Heart right ventricle (tissue), 16 donors: ENCODE measurements around the gene GDPD5. TPM values are rescaled to one million over a fixed set of nuclear protein-coding genes. Genes with fewer than 3 reads are reported as not detected.
A peak's percentile ranks its signal among the peaks of the same experiment; 100 is the strongest.

Experiments
- ATAC-seq, 8 donors: fragments of 200-7000 bp; cut with Tn5 transposase; one replicate each; pipeline ENCODE4 v1.9.1; 2020; ENCODE audit warnings: mild to moderate bottlenecking in 8 of 8, moderate library complexity in 8 of 8, moderate number of reproducible peaks in 1 of 8
- DNase-seq, 2 donors: peaks; one replicate each; pipeline ENCODE4 v3.0.0-alpha.2; 2020
- H3K27ac ChIP-seq, 10 donors: fragments of 200-600 bp; sonication (generic) in 2 of 10; one replicate each; pipeline versions ENCODE4 v1.5.0 to v1.8.0; 2020 to 2022; ENCODE audit warnings: mild to moderate bottlenecking in 3 of 10
- H3K27me3 ChIP-seq, 7 donors: fragments of 200-600 bp; one replicate each; pipeline ENCODE4 v1.8.0; 2021 to 2022; ENCODE audit warnings: mild to moderate bottlenecking in 2 of 7
- H3K36me3 ChIP-seq, 9 donors: fragments of 200-600 bp; sonication (generic) in 1 of 9; one replicate each; pipeline versions ENCODE4 v1.5.0 to v1.8.0; 2020 to 2022; ENCODE audit warnings: mild to moderate bottlenecking in 2 of 9
- H3K4me1 ChIP-seq, 9 donors: fragments of 200-600 bp; sonication (generic) in 1 of 9; one replicate each; pipeline versions ENCODE4 v1.5.0 to v1.8.0; 2020 to 2022; ENCODE audit warnings: mild to moderate bottlenecking in 4 of 9
- H3K4me3 ChIP-seq, 10 donors: fragments of 200-600 bp; sonication (generic) in 2 of 10; one replicate each; pipeline versions ENCODE4 v1.5.0 to v1.8.0; 2020 to 2022; ENCODE audit warnings: mild to moderate bottlenecking in 7 of 10, moderate library complexity in 2 of 10
- H3K9me3 ChIP-seq, 11 donors: fragments of 200-600 bp in 10 of 11; sonication (generic) in 2 of 11; one replicate each; pipeline versions ENCODE4 v1.5.0 to v1.8.0; 2013 to 2022; ENCODE audit warnings: mild to moderate bottlenecking in 2 of 11, control low read depth in 1 of 11, moderate library complexity in 1 of 11
- CTCF ChIP-seq, 9 donors: fragments of 200-600 bp; sonication (generic) in 2 of 9; IDR thresholded peaks; one replicate each; pipeline versions ENCODE4 v1.5.0 to v1.8.0; 2021 to 2022; ENCODE audit warnings: antibody characterized with exemption in 9 of 9, mild to moderate bottlenecking in 5 of 9, moderate library complexity in 1 of 9
- WGBS, 2 donors: extraction: QIAGEN DNeasy Blood & Tissue Kit; methylation state at CpG; one replicate each; pipeline ENCODE4 v1.1.7; 2013; ENCODE audit warnings: inconsistent platforms in 1 of 2; 5-methylcytosine and 5-hydroxymethylcytosine counted together
- intact Hi-C, 10 donors: fragments of 100-400 bp; cut with DNase I; formaldehyde crosslinking; loops; one replicate each; pipeline versions ENCODE4 v1.11.1 to v1.14.2; 2022
- polyA plus RNA-seq, 2 donors: library from polyadenylated mRNA; stranded (reverse); fragments of 200-250 nt; gene quantifications; one replicate each; pipeline ENCODE4 v1.2.3, GENCODE V29; 2013
- total RNA-seq, 10 donors: library from RNA; stranded (reverse); fragmentation: NEBNext Ultra II Directional in 3 of 10; extraction: Animal tissue kit (Norgen Biotek cat#: 25700) in 3 of 10; gene quantifications; one replicate each; pipeline versions ENCODE4 v1.2.1 to v1.2.4, GENCODE V29; 2021 to 2023
- donor health status: Arrhythmogenic right ventricular cardiomyopathy.
- donor health status: ischemic (EF 13 %, LVEDD 7.1; RV severe dilation, severe dysfunction).
- donor health status: healthy with polysubstance abuse.
- donor health status: DM: no; HTN: yes; CAD: no.
- donor health status: DM: no; HTN: no; CAD: no.
- donor health status: ischemic (EF 25% LVEDD 6.9; RV normal size, moderate dysfunction).
- donor health status: ischemic (EF 25% LVEDD 5.7; RV mildly dilated, moderate dysfunction).
- donor health status: healthy.
- donor health status: DM: yes; HTN: yes; CAD: no.
- donor health status: Ischemic cardiomyopathy.
- donor health status: ischemic (EF 35%, LVEDD 5.7; RV mildly dilated, moderate dysfunction).
- donor health status: nonischemic (EF 11% LVEDD 7.7; RV severe dilation, severe dysfunction).
- donor health status: DM: yes; HTN: yes; CAD: no.
- donor health status: PGD.
- donor health status: ischemic (EF 29% LVEDD 5.4; RV normal size, mild dysfunction).
- donor health status: nonischemic (EF 23%, LVEDD 6.1; RV moderate dilation, normal function).

The GDPD5 gene
- total and polyA plus RNA-seq, 12 donors, result 3.3 to 10.3 (median 4.1) TPM

- ATAC-seq (peak in 3 of 8 donors; percentile 3 to 10 (median 4)), DNase-seq (peak; percentile 39 to 61)
- intact Hi-C loops, result loop anchor here in 1 of 10 donors (10.0 kb wide), 1 partner anchor 587 kb away; no protein-coding TSS in a partner anchor
- no peaks in the 10 kb centered on the region for H3K36me3 ChIP-seq
- H3K9me3 ChIP-seq, result no peaks in the 10 kb centered on the region
- whole genome bisulfite sequencing, 2 donors, result 43 to 44% methylated on average over 17 of the region's 17 CpGs
- H3K4me1 ChIP-seq, result peaks cover 19 to 81% (median 67%) of the 10 kb centered on the region in 9 donors
- H3K27ac ChIP-seq, result peak overlapping the region; percentile 31 to 100 (median 98)
- peak overlapping the region in 3 of 10 donors; percentile 9 to 32 (median 11) for H3K4me3 ChIP-seq
- TF ChIP-seq CTCF (IDR thresholded peaks at IDR 0.05), result no peak
- H3K27me3 ChIP-seq, result no peaks in the 10 kb centered on the region
Observed at GRCh38 chr11:75557666-75558494, 32.1 kb upstream of the GDPD5 start.

GRCh38 chr11:75556275-75556674, 30.5 kb upstream of the GDPD5 start:
- no peak overlapping the region for H3K4me3 ChIP-seq
- TF ChIP-seq CTCF (IDR thresholded peaks at IDR 0.05), result no peak
- ATAC-seq, result no peak
- no peaks in the 10 kb centered on the region for H3K27me3 ChIP-seq
- H3K9me3 ChIP-seq, result no peaks in the 10 kb centered on the region
- intact Hi-C loops, result loop anchor here in 1 of 10 donors (10.0 kb wide), 1 partner anchor 589 kb away; no protein-coding TSS in a partner anchor
- peak overlapping the region in 1 of 10 donors; percentile 98 for H3K27ac ChIP-seq
- H3K4me1 ChIP-seq, result peaks cover 16 to 76% (median 63%) of the 10 kb centered on the region in 9 donors
- 81 to 84% methylated on average over 3 of the region's 3 CpGs for WGBS, 2 donors
- no peaks in the 10 kb centered on the region for H3K36me3 ChIP-seq
- DNase-seq, result no peak

GRCh38 chr11:75555079-75555811, 29.5 kb upstream of the GDPD5 start:
- intact Hi-C loops, result loop anchor here in 1 of 10 donors (10.0 kb wide), 1 partner anchor 590 kb away; no protein-coding TSS in a partner anchor
- Histone ChIP-seq H3K27me3 (no peaks in the 10 kb centered on the region), H3K4me3 (peak overlapping the region in 5 of 10 donors; percentile 8 to 42 (median 34)), H3K4me1 (peaks cover 16 to 66% (median 55%) of the 10 kb centered on the region in 9 donors), H3K36me3 (no peaks in the 10 kb centered on the region), H3K9me3 (no peaks in the 10 kb centered on the region), H3K27ac (peak overlapping the region; percentile 52 to 98 (median 92))
- TF ChIP-seq CTCF (IDR thresholded peaks at IDR 0.05), result no peak
- DNase-seq, result no peak
- ATAC-seq, result no peak
- 68 to 75% methylated on average over 12 of the region's 12 CpGs for WGBS, 2 donors
